Caco-2 (cell line): ENCODE measurements around the gene MEDAG. TPM values are rescaled to one million over a fixed set of nuclear protein-coding genes. Genes with fewer than 3 reads are reported as not detected.

Experiments
- BruUV-seq: library from RNA; stranded (reverse); fragments of 400-500 nt; replicated peaks from 2 replicates; lab custom pipeline; 2021; lab: Mats Ljungman, UMichigan
- CTCF ChIA-PET: fragments of 300-600 bp; sonication (Branson Sonifier 250); formaldehyde crosslinking; loops from one replicate; lab custom pipeline; 2022; ENCODE audit warnings: antibody characterized with exemption; lab: Charles Lee
- POLR2A ChIA-PET: fragments of 300-600 bp; sonication (Branson Sonifier 250); formaldehyde crosslinking; loops from one replicate; lab custom pipeline; 2022; ENCODE audit warnings: antibody characterized with exemption; lab: Charles Lee
- DNase-seq, 2 experiments: peaks; one replicate each; pipeline versions ENCODE4 v3.0.0 to v3.0.0-alpha.2; 2020 to 2022
- H3K27me3 ChIP-seq: replicated peaks from 2 replicates; pipeline ENCODE4 v1.6.0; 2011; ENCODE audit warnings: low read length; ENCODE audit not compliant: control insufficient read depth, insufficient read depth
- H3K36me3 ChIP-seq: 2 replicates; pipeline ENCODE4 v1.5.1; 2011; ENCODE audit warnings: low read length; ENCODE audit not compliant: control insufficient read depth, insufficient read depth
- H3K4me1 ChIP-seq: fragments of 250-450 bp; sonication (Bioruptor Pico); 2 replicates; pipeline ENCODE4 v1.5.1; 2020; ENCODE audit warnings: mild to moderate bottlenecking
- H3K4me3 ChIP-seq: 2 replicates; pipeline ENCODE4 v1.5.1; 2011; ENCODE audit warnings: low read depth, mild to moderate bottlenecking, control low read depth, low read length
- H3K9me3 ChIP-seq: fragments of 250-450 bp; sonication (Bioruptor Pico); 2 replicates; pipeline ENCODE4 v1.5.1; 2020; ENCODE audit warnings: mild to moderate bottlenecking, moderate library complexity
- H3K27ac Mint-ChIP-seq: one replicate; pipeline ENCODE4 v1.8.0; 2022; ENCODE audit warnings: mixed read lengths; ENCODE audit not compliant: unreplicated experiment
- H3K27me3 Mint-ChIP-seq: one replicate; pipeline ENCODE4 v1.8.0; 2022; ENCODE audit warnings: mixed read lengths; ENCODE audit not compliant: insufficient read depth, unreplicated experiment
- H3K36me3 Mint-ChIP-seq: one replicate; pipeline ENCODE4 v1.8.0; 2022; ENCODE audit warnings: mild to moderate bottlenecking, mixed read lengths; ENCODE audit not compliant: insufficient read depth, unreplicated experiment
- H3K4me1 Mint-ChIP-seq: one replicate; pipeline ENCODE4 v1.8.0; 2022; ENCODE audit warnings: low read depth, mixed read lengths; ENCODE audit not compliant: unreplicated experiment
- H3K4me3 Mint-ChIP-seq: one replicate; pipeline ENCODE4 v1.8.0; 2022; ENCODE audit warnings: mild to moderate bottlenecking, moderate library complexity, mixed read lengths; ENCODE audit not compliant: unreplicated experiment
- H3K9me3 Mint-ChIP-seq: one replicate; pipeline ENCODE4 v1.8.0; 2022; ENCODE audit warnings: mixed read lengths; ENCODE audit not compliant: unreplicated experiment
- intact Hi-C: fragments of 100-400 bp; cut with micrococcal nuclease; formaldehyde crosslinking; loops from one replicate; pipeline ENCODE4 v1.10.0; 2022; ENCODE audit not compliant: unreplicated experiment
- total RNA-seq: library from RNA; stranded (reverse); gene quantifications from 2 replicates; pipeline ENCODE4 v1.2.3, GENCODE V29; 2022
- TF ChIP-seq, protein P1 (sequence below), 2 experiments: fragments of 200-600 bp in 1 of 2; IDR thresholded peaks; 1 replicate in 1 of 2; 2 replicates in 1 of 2; pipeline versions ENCODE4 v1.5.1 to v1.8.0; 2011 to 2022; ENCODE audit warnings: antibody characterized with exemption in 1 of 2, control low read depth in 1 of 2, inconsistent platforms in 1 of 2, low read depth in 1 of 2, low read length in 1 of 2, mild to moderate bottlenecking in 1 of 2, moderate library complexity in 1 of 2; ENCODE audit not compliant: insufficient read depth in 1 of 2, severe bottlenecking in 1 of 2, unreplicated experiment in 1 of 2

Gene MEDAG
- total RNA-seq, 1 experiment from 2014 or later, result not detected

- Mint-ChIP-seq H3K27me3 (no peaks in the 10 kb centered on the region), H3K4me1 (no peaks in the 10 kb centered on the region), H3K4me3 (no peak overlapping the region), H3K9me3 (no peaks in the 10 kb centered on the region), H3K36me3 (no peaks in the 10 kb centered on the region), H3K27ac (no peak overlapping the region)
- no peaks in the 10 kb centered on the region for H3K27me3 ChIP-seq
- no peaks in the 10 kb centered on the region for H3K36me3 ChIP-seq
- no peak overlapping the region for H3K4me3 ChIP-seq
- ChIA-PET POLR2A (no interaction called here), CTCF (no interaction called here)
- no peaks in the 10 kb centered on the region for H3K9me3 ChIP-seq
- no peaks in the 10 kb centered on the region for H3K4me1 ChIP-seq
- DNase-seq, result no peak
- TF ChIP-seq, protein P1, sequence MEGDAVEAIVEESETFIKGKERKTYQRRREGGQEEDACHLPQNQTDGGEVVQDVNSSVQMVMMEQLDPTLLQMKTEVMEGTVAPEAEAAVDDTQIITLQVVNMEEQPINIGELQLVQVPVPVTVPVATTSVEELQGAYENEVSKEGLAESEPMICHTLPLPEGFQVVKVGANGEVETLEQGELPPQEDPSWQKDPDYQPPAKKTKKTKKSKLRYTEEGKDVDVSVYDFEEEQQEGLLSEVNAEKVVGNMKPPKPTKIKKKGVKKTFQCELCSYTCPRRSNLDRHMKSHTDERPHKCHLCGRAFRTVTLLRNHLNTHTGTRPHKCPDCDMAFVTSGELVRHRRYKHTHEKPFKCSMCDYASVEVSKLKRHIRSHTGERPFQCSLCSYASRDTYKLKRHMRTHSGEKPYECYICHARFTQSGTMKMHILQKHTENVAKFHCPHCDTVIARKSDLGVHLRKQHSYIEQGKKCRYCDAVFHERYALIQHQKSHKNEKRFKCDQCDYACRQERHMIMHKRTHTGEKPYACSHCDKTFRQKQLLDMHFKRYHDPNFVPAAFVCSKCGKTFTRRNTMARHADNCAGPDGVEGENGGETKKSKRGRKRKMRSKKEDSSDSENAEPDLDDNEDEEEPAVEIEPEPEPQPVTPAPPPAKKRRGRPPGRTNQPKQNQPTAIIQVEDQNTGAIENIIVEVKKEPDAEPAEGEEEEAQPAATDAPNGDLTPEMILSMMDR (IDR thresholded peaks at IDR 0.05; ENCODE audit: insufficient read depth in 1 of 2, low read depth in 1 of 2, low read length in 1 of 2, severe bottlenecking in 1 of 2, unreplicated experiment in 1 of 2), result no peak
- BruUV-seq, result no TSS peak
- intact Hi-C loops, result no loop called here
Measured at GRCh38 chr13:30871588-30872275, 34.3 kb upstream of the MEDAG start.

GRCh38 chr13:30872276-30872594 lies 33.8 kb upstream of the MEDAG start:
- Mint-ChIP-seq H3K9me3 (no peaks in the 10 kb centered on the region), H3K4me1 (no peaks in the 10 kb centered on the region), H3K36me3 (no peaks in the 10 kb centered on the region), H3K4me3 (no peak overlapping the region), H3K27ac (no peak overlapping the region), H3K27me3 (no peaks in the 10 kb centered on the region)
- no peak overlapping the region for H3K4me3 ChIP-seq
- no peaks in the 10 kb centered on the region for H3K4me1 ChIP-seq
- no peaks in the 10 kb centered on the region for H3K36me3 ChIP-seq
- no peaks in the 10 kb centered on the region for H3K9me3 ChIP-seq
- POLR2A ChIA-PET, result no interaction called here
- no peak for DNase-seq
- intact Hi-C loops, result no loop called here
- TF ChIP-seq, protein P1 (IDR thresholded peaks at IDR 0.05; ENCODE audit: insufficient read depth in 1 of 2, low read depth in 1 of 2, low read length in 1 of 2, severe bottlenecking in 1 of 2, unreplicated experiment in 1 of 2), result no peak
- CTCF ChIA-PET, result interaction anchor here (0.7 kb wide), 1 partner anchor 264 kb away, joined by 5 read pairs; no protein-coding TSS in a partner anchor
- H3K27me3 ChIP-seq, result no peaks in the 10 kb centered on the region
- no TSS peak for BruUV-seq

GRCh38 chr13:30872685-30873461 lies 33.2 kb upstream of the MEDAG start:
- BruUV-seq, result no TSS peak
- no peaks in the 10 kb centered on the region for H3K9me3 ChIP-seq
- no peaks in the 10 kb centered on the region for H3K9me3 Mint-ChIP-seq
- H3K27ac Mint-ChIP-seq, result no peak overlapping the region
- TF ChIP-seq, protein P1 (IDR thresholded peaks at IDR 0.05; ENCODE audit: insufficient read depth in 1 of 2, low read depth in 1 of 2, low read length in 1 of 2, severe bottlenecking in 1 of 2, unreplicated experiment in 1 of 2), result no peak
- no peaks in the 10 kb centered on the region for H3K36me3 Mint-ChIP-seq
- H3K4me1 Mint-ChIP-seq, result no peaks in the 10 kb centered on the region
- POLR2A ChIA-PET, result no interaction called here
- no peaks in the 10 kb centered on the region for H3K36me3 ChIP-seq
- H3K27me3 ChIP-seq, result no peaks in the 10 kb centered on the region
- no peaks in the 10 kb centered on the region for H3K4me1 ChIP-seq
- CTCF ChIA-PET, result interaction anchor here (0.7 kb wide), 1 partner anchor 265 kb away, joined by 5 read pairs; no protein-coding TSS in a partner anchor
- intact Hi-C loops, result no loop called here
- no peak overlapping the region for H3K4me3 ChIP-seq
- DNase-seq, result no peak
- H3K27me3 Mint-ChIP-seq, result no peaks in the 10 kb centered on the region
- H3K4me3 Mint-ChIP-seq, result no peak overlapping the region
